Endothelial cell of umbilical vein (primary cell): ENCODE results near the gene FSTL4. TPM values are rescaled to one million over a fixed set of nuclear protein-coding genes. Genes with fewer than 3 reads are reported as not detected.

Source experiments
- BruUV-seq: library from RNA; stranded (reverse); fragments of 400-500 nt; replicated peaks from 2 replicates; lab custom pipeline; 2021; lab: Mats Ljungman, UMichigan
- CTCF ChIA-PET: fragments of 300-600, 350-600 bp; sonication (Branson Sonifier 250); formaldehyde crosslinking; loops from one replicate; lab custom pipeline; 2021; ENCODE audit warnings: antibody characterized with exemption, inconsistent platforms; lab: Charles Lee
- POLR2A ChIA-PET: fragments of 300-600, 350-600 bp; sonication (Branson Sonifier 250); formaldehyde crosslinking; loops from one replicate; lab custom pipeline; 2021; ENCODE audit warnings: antibody characterized with exemption, inconsistent platforms; lab: Charles Lee
- DNase-seq: peaks from one replicate; pipeline ENCODE4 v3.0.0-alpha.2; 2011; ENCODE audit warnings: low read depth, low spot score
- FAIRE-seq: peaks from 2 replicates; lab custom pipeline; 2011; peaks lifted over from hg19 to GRCh38; lab: Jason Lieb, UNC
- H2AFZ ChIP-seq: 2 replicates; pipeline ENCODE4 v1.6.0; 2012; ENCODE audit warnings: low read depth, low read length, control low read depth, inconsistent platforms
- H3K27ac ChIP-seq: 2 replicates; pipeline ENCODE4 v1.5.1; 2011; ENCODE audit warnings: low read depth, mild to moderate bottlenecking, control low read depth, low read length, moderate library complexity; ENCODE audit not compliant: insufficient read depth
- H3K27me3 ChIP-seq, 2 experiments: 2 replicates each; pipeline versions ENCODE4 v1.6.0 to v1.6.1; 2011; ENCODE audit warnings: low read length in 2 of 2, mixed read lengths in 1 of 2; ENCODE audit not compliant: control insufficient read depth in 2 of 2, insufficient read depth in 2 of 2
- H3K36me3 ChIP-seq, 2 experiments: 2 replicates in 1 of 2; 3 replicates in 1 of 2; pipeline ENCODE4 v1.5.1; 2011; ENCODE audit warnings: low read length in 2 of 2, mild to moderate bottlenecking in 1 of 2, moderate library complexity in 1 of 2; ENCODE audit not compliant: control insufficient read depth in 2 of 2, insufficient read depth in 2 of 2; ENCODE audit errors: extremely low read depth in 1 of 2
- H3K4me1 ChIP-seq: 3 replicates; pipeline ENCODE4 v1.5.1; 2011; ENCODE audit warnings: mild to moderate bottlenecking, low read length; ENCODE audit not compliant: control insufficient read depth, insufficient read depth; ENCODE audit errors: extremely low read depth
- H3K4me2 ChIP-seq: 2 replicates; pipeline ENCODE4 v1.6.1; 2011; ENCODE audit warnings: low read length, control low read depth, mixed read lengths; ENCODE audit not compliant: insufficient read depth
- H3K4me3 ChIP-seq, 3 experiments: fragments of 200-600 bp in 1 of 3; sonication (generic), shearing (Covaris generic) in 1 of 3; replicated peaks in 1 of 3; 2 replicates each; pipeline ENCODE4 v1.5.1; 2011 to 2016; ENCODE audit warnings: control low read depth in 3 of 3, low read length in 3 of 3, mild to moderate bottlenecking in 2 of 3, inconsistent platforms in 1 of 3, low read depth in 1 of 3, moderate library complexity in 1 of 3; ENCODE audit not compliant: insufficient read depth in 1 of 3
- H3K79me2 ChIP-seq: 2 replicates; pipeline ENCODE4 v1.6.0; 2012; ENCODE audit warnings: low read length, inconsistent platforms; ENCODE audit not compliant: control insufficient read depth, insufficient read depth
- H3K9ac ChIP-seq: replicated peaks from 2 replicates; pipeline ENCODE3; 2011; ENCODE audit warnings: low read length, control low read depth; ENCODE audit not compliant: insufficient read depth; ENCODE audit errors: extremely low read depth
- H3K9me1 ChIP-seq: replicated peaks from 3 replicates; pipeline ENCODE4 v1.6.0; 2011; ENCODE audit warnings: mild to moderate bottlenecking, low read length; ENCODE audit not compliant: control insufficient read depth, insufficient read depth; ENCODE audit errors: extremely low read depth
- H3K9me3 ChIP-seq: replicated peaks from 2 replicates; pipeline ENCODE4 v1.5.1; 2012; ENCODE audit warnings: low read length, inconsistent platforms; ENCODE audit not compliant: control insufficient read depth, insufficient read depth
- H4K20me1 ChIP-seq: replicated peaks from 2 replicates; pipeline ENCODE3; 2011; ENCODE audit warnings: mild to moderate bottlenecking, low read length; ENCODE audit not compliant: control insufficient read depth, insufficient read depth; ENCODE audit errors: extremely low read depth
- CTCF ChIP-seq, 2 donors: IDR thresholded peaks; 1 replicate in 1 of 2; 2 replicates in 1 of 2; pipeline ENCODE4 v1.5.1; 2011; ENCODE audit warnings: low read length in 2 of 2, mild to moderate bottlenecking in 2 of 2, moderate library complexity in 2 of 2, control low read depth in 1 of 2, inconsistent platforms in 1 of 2, low read depth in 1 of 2; ENCODE audit not compliant: insufficient read depth in 1 of 2; ENCODE audit errors: extremely low read depth in 1 of 2
- EZH2 ChIP-seq: IDR thresholded peaks from 2 replicates; pipeline ENCODE4 v1.6.1; 2012; ENCODE audit warnings: borderline replicate concordance, low read depth, mild to moderate bottlenecking, moderate library complexity, low read length, inconsistent platforms; ENCODE audit not compliant: severe bottlenecking
- FOS ChIP-seq: IDR thresholded peaks from 2 replicates; pipeline ENCODE4 v1.6.1; 2011; ENCODE audit warnings: mild to moderate bottlenecking, low read length, moderate library complexity, borderline replicate concordance; ENCODE audit not compliant: insufficient read depth
- GATA2 ChIP-seq: IDR thresholded peaks from 2 replicates; pipeline ENCODE4 v1.7.0; 2011; ENCODE audit warnings: low read depth, mild to moderate bottlenecking, moderate library complexity, mixed read lengths, low read length; ENCODE audit not compliant: insufficient read length, insufficient read depth
- JUN ChIP-seq: IDR thresholded peaks from 2 replicates; pipeline ENCODE4 v1.6.1; 2011; ENCODE audit warnings: borderline replicate concordance, low read depth; ENCODE audit not compliant: insufficient read length, insufficient read depth
- MYC ChIP-seq: IDR thresholded peaks from one replicate; pipeline ENCODE4 v1.6.1; 2011; ENCODE audit warnings: mild to moderate bottlenecking, low read depth, low read length
- POLR2A ChIP-seq: IDR thresholded peaks from 2 replicates; pipeline ENCODE4 v1.6.1; 2012; ENCODE audit warnings: low read depth, mild to moderate bottlenecking, control low read depth, low read length
- POLR2AphosphoS5 ChIP-seq: IDR thresholded peaks from 2 replicates; pipeline ENCODE4 v1.6.1; 2012; ENCODE audit warnings: low read depth, mild to moderate bottlenecking, control low read depth, low read length, moderate library complexity; ENCODE audit not compliant: insufficient read depth
- dilution Hi-C: fragments of 300-500 bp; cut with MboI; formaldehyde crosslinking; loops from one replicate; pipeline ENCODE4 v1.15.0; 2019; ENCODE audit warnings: low sequenced_read_pairs; ENCODE audit not compliant: extremely low pct_ligation_motif_present
- intact Hi-C: fragments of 100-400 bp; cut with micrococcal nuclease; formaldehyde crosslinking; loops from one replicate; pipeline ENCODE4 v1.10.0; 2022
- polyA plus RNA-seq, 4 experiments: library from polyadenylated mRNA; depleted of rRNA in 3 of 4; stranded (reverse) in 3 of 4; unstranded in 1 of 4; fragments of >200 nt; gene quantifications; 2 replicates each; pipeline versions ENCODE4 v1.2.1 to v1.2.3, GENCODE V29; 2011 to 2012; ENCODE audit warnings: missing spikeins in 1 of 4
- total RNA-seq: library from RNA; stranded (reverse); gene quantifications from 2 replicates; pipeline ENCODE4 v1.2.3, GENCODE V29; 2021
- TF ChIP-seq, protein P1 (sequence below): IDR thresholded peaks from 2 replicates; pipeline ENCODE4 v1.6.1; 2011; ENCODE audit not compliant: insufficient read depth, insufficient read length

FSTL4 gene
- total and polyA plus RNA-seq, 2 donors (not counting 3 experiments of a cell fraction or from before 2014, with no cell fraction given) = 0.18 TPM; not detected in 1

GRCh38 chr5:133238426-133239205, 373.7 kb downstream of the FSTL4 start:
- Histone ChIP-seq H4K20me1 (no peaks in the 10 kb centered on the region), H3K4me1 (peaks cover 30% of the 10 kb centered on the region), H3K36me3 (no peaks in the 10 kb centered on the region), H3K4me3 (no peak overlapping the region), H3K79me2 (no peaks in the 10 kb centered on the region), H3K27ac (no peak overlapping the region), H3K9ac (no peak overlapping the region), H3K4me2 (no peak overlapping the region), H3K9me1 (no peaks in the 10 kb centered on the region), H3K27me3 (no peaks in the 10 kb centered on the region), H2AFZ (no peak overlapping the region), H3K9me3 (no peaks in the 10 kb centered on the region)
- no peak for TF ChIP-seq JUN
- TF ChIP-seq, protein P1, sequence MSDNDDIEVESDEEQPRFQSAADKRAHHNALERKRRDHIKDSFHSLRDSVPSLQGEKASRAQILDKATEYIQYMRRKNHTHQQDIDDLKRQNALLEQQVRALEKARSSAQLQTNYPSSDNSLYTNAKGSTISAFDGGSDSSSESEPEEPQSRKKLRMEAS = no peak
- no peak for TF ChIP-seq POLR2AphosphoS5
- TF ChIP-seq POLR2A = no peak
- TF ChIP-seq FOS = no peak
- TF ChIP-seq CTCF (IDR thresholded peaks at IDR 0.05; ENCODE audit: extremely low read depth in 1 of 2, insufficient read depth in 1 of 2, low read depth in 1 of 2, low read length in 2 of 2) = no peak
- TF ChIP-seq GATA2 = no peak
- TF ChIP-seq MYC = no peak
- no peak for TF ChIP-seq EZH2
- ChIA-PET CTCF (interaction anchor here (0.9 kb wide), 1 partner anchor 9 kb away, joined by 6 read pairs; no protein-coding TSS in a partner anchor), POLR2A (no interaction called here)
- intact Hi-C loops = no loop called here
- no TSS peak for BruUV-seq
- dilution Hi-C loops = no loop called here
- FAIRE-seq (no peak), DNase-seq (no peak)
